ENCODE data around the gene FAM83E.

Gene FAM83E

GRCh38 chr19:48614436-48615230 lies at the start of gene FAM83E:
TSS of gene FAM83E (minus strand) at chr19:48615076. CDS start at chr19:48613372, 1,704 bp downstream.
- TF ChIP-seq CTCF (conservative IDR thresholded peaks at IDR 0.05) = no peak
- peak within 1 kb of the TSS; percentile 90 for H3K27ac ChIP-seq

DNA sequence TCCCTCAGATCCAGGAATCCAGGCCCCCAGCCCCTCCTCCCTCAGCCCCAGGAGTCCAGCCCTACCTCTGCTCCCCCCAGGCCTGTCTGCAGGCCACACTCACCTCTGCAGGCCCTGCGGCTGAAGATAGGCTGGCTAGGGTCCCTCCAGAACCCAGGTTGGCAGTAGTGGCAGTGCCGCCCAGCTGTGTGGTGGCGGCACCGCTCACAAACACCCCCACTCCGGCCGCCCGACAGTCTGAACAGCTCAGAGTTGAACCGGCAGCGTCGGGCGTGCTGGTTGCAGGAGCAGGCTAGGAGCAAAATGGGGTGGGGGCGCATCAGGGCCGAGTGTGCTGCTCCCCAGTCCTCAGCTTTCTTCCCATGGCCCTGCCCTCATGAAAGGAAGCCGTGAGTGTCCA lies 49.6 kb upstream of the FAM83E start:
- no peak overlapping the region for H3K27ac ChIP-seq
- no peak for TF ChIP-seq CTCF (conservative IDR thresholded peaks at IDR 0.05)

DNA sequence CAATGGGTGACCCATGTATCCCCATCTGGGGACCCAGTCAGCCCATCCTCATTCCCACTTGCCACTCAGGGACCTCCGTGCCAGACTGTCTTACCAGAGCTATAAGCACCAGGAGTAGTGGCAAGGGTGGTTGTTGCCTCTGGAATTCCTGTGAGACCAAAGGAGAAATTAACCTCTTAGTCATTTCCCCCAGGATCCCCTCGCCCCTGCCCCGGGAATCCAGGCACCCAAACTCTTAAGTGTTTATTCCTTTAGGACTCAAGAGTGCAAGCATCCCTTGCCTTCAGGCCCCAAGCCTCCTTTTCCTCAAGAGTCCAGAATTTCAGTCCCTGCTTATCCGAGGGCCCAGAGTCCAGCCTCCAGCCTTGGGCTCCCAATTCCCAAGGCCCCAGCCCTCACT lies 48.8 kb upstream of the FAM83E start:
- H3K27ac ChIP-seq = no peak overlapping the region
- no peak for TF ChIP-seq CTCF (conservative IDR thresholded peaks at IDR 0.05)

DNA sequence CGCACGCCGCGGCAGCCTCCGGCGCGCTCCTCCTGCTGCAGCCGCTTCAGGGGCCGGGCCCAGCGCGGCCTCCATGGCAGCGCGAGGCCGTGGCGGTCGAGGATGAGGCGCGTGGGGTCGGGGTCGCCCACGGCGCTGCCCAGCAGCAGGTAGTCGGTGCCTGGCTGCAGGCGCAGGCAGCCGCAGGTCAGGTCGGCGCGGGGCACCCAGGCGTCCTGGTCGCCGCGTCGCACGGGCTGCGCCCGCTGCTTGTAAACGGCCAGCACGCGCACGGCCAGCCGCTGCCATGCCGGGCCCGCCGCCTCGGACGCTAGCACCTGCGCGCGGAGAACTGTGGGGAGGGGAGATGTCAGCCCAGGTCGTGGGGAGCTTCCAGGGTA lies 46.8 kb upstream of the FAM83E start:
- TF ChIP-seq CTCF (conservative IDR thresholded peaks at IDR 0.05) = no peak
- no peak overlapping the region for H3K27ac ChIP-seq

- no peak overlapping the region; the same call in 1 of the 2 replicates for H3K27ac ChIP-seq
- TF ChIP-seq CTCF (conservative IDR thresholded peaks at IDR 0.05) = no peak
These were observed 46.2 kb upstream of the FAM83E start for GRCh38 chr19:48660852-48661710.

DNA sequence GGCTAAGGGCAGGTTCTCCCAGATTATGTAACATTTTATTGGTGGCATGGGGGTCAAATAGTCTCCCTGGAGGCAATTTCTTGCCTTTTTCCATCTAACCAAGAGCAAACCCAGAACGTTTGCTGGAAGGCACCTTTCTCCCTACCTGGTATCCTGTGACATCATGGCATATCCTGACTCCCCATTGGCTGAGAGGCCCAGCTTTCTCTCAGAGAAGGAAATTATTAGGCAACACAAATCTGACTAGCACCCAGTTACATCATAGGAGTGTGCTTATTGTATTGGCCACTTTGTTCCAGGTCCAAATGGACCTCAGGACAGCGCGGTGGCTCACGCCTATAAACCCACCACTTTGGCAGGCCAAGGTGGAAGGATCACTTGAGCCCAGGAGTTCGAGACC lies 44.9 kb upstream of the FAM83E start:
- H3K27ac ChIP-seq = no peak overlapping the region

More for the DNA sequence above, 44.9 kb upstream of the FAM83E start:
- TF ChIP-seq CTCF (conservative IDR thresholded peaks at IDR 0.05) = no peak
